Activated B cell treated with CpG ODN at 0.5 μM for 24 hours (primary cell): Measurements from ENCODE around the gene RALGAPA2. TPM values are rescaled to one million over a fixed set of nuclear protein-coding genes. Genes with fewer than 3 reads are reported as not detected.

ENCODE experiments used
- ATAC-seq: fragments of 200-7000 bp; cut with Tn5 transposase; one replicate; pipeline ENCODE4 v1.10.0; 2021; ENCODE audit warnings: low read depth, mild to moderate bottlenecking, moderate library complexity
- CTCF ChIA-PET: fragments of 350-600 bp; sonication (Branson Sonifier 250); formaldehyde crosslinking; loops from one replicate; lab custom pipeline; 2021; ENCODE audit warnings: antibody characterized with exemption; lab: Charles Lee
- POLR2A ChIA-PET: fragments of 350-600 bp; sonication (Branson Sonifier 250); formaldehyde crosslinking; loops from one replicate; lab custom pipeline; 2021; ENCODE audit warnings: antibody characterized with exemption; lab: Charles Lee
- DNase-seq: peaks from one replicate; pipeline ENCODE4 v3.0.0; 2022
- H3K27ac Mint-ChIP-seq: one replicate; pipeline ENCODE4 v1.8.0; 2020; ENCODE audit warnings: mixed read lengths
- H3K27me3 Mint-ChIP-seq: one replicate; pipeline ENCODE4 v1.8.0; 2021; ENCODE audit warnings: mixed read lengths
- H3K36me3 Mint-ChIP-seq: one replicate; pipeline ENCODE4 v1.8.0; 2021; ENCODE audit warnings: low read depth, mixed read lengths
- H3K4me1 Mint-ChIP-seq: one replicate; pipeline ENCODE4 v1.8.0; 2021; ENCODE audit warnings: mixed read lengths
- H3K4me3 Mint-ChIP-seq: one replicate; pipeline ENCODE4 v1.8.0; 2020; ENCODE audit warnings: mild to moderate bottlenecking, mixed read lengths
- H3K9me3 Mint-ChIP-seq: one replicate; pipeline ENCODE4 v1.8.0; 2020; ENCODE audit warnings: mixed read lengths
- intact Hi-C: fragments of 100-400 bp; cut with micrococcal nuclease; formaldehyde crosslinking; loops from one replicate; pipeline ENCODE4 v1.15.1; 2024
- total RNA-seq: library from RNA; stranded (reverse); gene quantifications from 2 replicates; pipeline ENCODE4 v1.2.3, GENCODE V29; 2022
- TF ChIP-seq, protein P1 (sequence below): fragments of 200-600 bp; IDR thresholded peaks from one replicate; pipeline ENCODE4 v1.8.0; 2022; ENCODE audit warnings: antibody characterized with exemption, mild to moderate bottlenecking

RALGAPA2 gene
- total RNA-seq, 1 donor from 2014 or later = 19.2 TPM

DNA sequence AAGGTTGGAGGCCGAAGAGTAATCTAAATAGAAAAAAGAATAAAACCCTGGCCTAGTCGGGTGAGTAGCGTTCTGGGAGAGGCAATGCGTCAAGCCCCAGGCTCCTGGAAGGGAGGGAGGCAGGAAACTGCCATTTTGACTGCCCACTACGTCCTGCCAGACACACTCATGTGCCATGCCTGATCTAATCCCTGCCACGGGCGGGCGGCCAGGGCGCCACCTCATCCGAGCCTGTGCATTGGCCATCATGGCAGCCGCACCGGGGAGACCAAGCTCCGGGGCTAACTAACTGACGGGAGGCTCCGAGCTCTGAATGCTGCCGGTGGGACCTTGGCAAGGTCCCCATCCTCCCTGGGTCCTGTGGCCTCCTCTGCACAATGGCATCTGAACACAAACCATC is 275.8 kb downstream of the RALGAPA2 start:
- intact Hi-C loops = loop anchor here (5.0 kb wide), 1 partner anchor 131 kb away; no protein-coding TSS in a partner anchor

DNA sequence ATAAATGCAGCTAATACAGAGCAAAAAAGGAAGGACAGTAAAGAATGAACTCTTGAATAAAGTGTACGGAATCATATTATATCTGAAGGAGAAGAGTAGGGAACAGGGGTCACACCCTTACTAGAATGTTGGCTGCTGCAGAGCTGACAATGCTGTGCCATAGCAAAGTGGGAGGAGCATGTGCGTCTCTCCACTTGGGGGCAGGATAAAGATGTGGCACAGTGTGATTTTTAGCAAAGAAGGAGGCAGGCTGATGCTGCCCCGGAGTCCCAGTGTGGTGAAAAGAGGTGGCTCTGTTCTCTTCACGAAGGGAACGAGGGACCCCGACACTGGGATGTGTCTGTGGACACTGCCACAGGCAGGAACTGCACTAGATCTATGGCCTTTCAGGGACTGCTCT is 277.0 kb downstream of the RALGAPA2 start:
- Mint-ChIP-seq H3K27me3 (no peaks in the 10 kb centered on the region), H3K4me3 (no peak overlapping the region), H3K36me3 (peaks cover 9% of the 10 kb centered on the region), H3K4me1 (no peaks in the 10 kb centered on the region), H3K9me3 (no peaks in the 10 kb centered on the region), H3K27ac (no peak overlapping the region)
- ATAC-seq (no peak), DNase-seq (no peak)
- ChIA-PET POLR2A (no interaction called here), CTCF (no interaction called here)
- TF ChIP-seq, protein P1, sequence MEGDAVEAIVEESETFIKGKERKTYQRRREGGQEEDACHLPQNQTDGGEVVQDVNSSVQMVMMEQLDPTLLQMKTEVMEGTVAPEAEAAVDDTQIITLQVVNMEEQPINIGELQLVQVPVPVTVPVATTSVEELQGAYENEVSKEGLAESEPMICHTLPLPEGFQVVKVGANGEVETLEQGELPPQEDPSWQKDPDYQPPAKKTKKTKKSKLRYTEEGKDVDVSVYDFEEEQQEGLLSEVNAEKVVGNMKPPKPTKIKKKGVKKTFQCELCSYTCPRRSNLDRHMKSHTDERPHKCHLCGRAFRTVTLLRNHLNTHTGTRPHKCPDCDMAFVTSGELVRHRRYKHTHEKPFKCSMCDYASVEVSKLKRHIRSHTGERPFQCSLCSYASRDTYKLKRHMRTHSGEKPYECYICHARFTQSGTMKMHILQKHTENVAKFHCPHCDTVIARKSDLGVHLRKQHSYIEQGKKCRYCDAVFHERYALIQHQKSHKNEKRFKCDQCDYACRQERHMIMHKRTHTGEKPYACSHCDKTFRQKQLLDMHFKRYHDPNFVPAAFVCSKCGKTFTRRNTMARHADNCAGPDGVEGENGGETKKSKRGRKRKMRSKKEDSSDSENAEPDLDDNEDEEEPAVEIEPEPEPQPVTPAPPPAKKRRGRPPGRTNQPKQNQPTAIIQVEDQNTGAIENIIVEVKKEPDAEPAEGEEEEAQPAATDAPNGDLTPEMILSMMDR = no peak
- intact Hi-C loops = loop anchor here (5.0 kb wide), 1 partner anchor 132 kb away; no protein-coding TSS in a partner anchor

More for the DNA sequence above, 275.8 kb downstream of the RALGAPA2 start:
- TF ChIP-seq, protein P1 = no peak
- H3K27me3 Mint-ChIP-seq = no peaks in the 10 kb centered on the region
- POLR2A ChIA-PET = no interaction called here
- DNase-seq (no peak), ATAC-seq (no peak)
- no peak overlapping the region for H3K27ac Mint-ChIP-seq
- no peaks in the 10 kb centered on the region for H3K4me1 Mint-ChIP-seq
- H3K9me3 Mint-ChIP-seq = no peaks in the 10 kb centered on the region
- no peak overlapping the region for H3K4me3 Mint-ChIP-seq
- H3K36me3 Mint-ChIP-seq = peaks cover 9% of the 10 kb centered on the region
- CTCF ChIA-PET = no interaction called here

DNA sequence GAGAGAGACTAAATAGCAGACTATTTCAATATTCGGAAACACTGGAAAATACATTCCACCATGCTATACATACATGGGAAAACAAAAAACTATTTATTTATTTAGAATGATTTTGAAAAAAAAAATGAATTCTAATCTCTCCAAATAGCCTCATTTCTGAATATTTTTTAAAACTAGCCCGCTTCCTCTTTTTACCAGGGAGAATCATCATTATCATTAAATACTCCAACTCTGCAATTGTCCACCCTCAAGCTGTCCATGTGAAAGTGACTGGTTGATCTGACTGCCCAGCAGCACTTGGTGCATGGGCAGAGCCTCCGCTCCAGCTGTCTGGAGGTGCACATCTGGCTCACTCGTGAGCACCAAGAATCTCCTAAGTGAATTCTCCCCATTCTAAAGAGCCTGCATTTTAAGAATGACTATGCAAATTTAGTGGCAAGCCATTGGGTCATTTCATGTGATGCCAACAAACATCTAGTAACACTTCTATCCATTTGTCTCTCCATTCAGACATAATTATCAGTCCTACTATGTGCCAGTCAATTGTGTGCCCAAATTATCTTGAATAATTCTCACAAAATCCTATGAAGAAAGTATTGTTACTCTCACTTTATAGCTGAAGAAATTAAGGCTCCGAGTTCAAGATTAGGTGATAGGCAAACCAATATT is 279.7 kb downstream of the RALGAPA2 start:
- Mint-ChIP-seq H3K27me3 (no peaks in the 10 kb centered on the region), H3K4me1 (no peaks in the 10 kb centered on the region), H3K27ac (no peak overlapping the region), H3K4me3 (no peak overlapping the region), H3K9me3 (no peaks in the 10 kb centered on the region), H3K36me3 (peaks cover 9% of the 10 kb centered on the region)
- ChIA-PET POLR2A (no interaction called here), CTCF (no interaction called here)
- TF ChIP-seq, protein P1 = no peak
- no peak for ATAC-seq
- no peak for DNase-seq
- intact Hi-C loops = no loop called here

DNA sequence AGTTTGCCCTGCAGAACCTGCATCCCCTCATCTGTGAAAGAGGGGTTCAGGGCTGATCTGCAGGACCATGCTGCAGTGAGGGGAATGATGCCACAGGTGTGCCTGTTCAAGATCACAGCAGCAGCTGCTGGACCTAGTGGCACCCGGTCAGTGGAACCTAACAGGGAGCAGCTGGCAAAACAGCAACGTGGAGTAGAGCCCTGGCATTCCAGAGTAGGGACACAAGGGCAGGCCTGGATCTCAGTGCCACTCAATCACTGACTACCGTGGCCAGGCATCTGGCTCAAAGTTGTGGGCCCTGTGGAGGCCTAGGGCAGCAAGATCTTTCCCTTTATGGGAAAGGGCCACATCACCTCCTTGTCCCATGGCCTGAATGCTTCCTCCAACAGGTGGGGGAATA is 282.4 kb downstream of the RALGAPA2 start:
- no peaks in the 10 kb centered on the region for H3K4me1 Mint-ChIP-seq
- ATAC-seq (no peak), DNase-seq (no peak)
- no peak overlapping the region for H3K4me3 Mint-ChIP-seq
- intact Hi-C loops = no loop called here
- ChIA-PET CTCF (no interaction called here), POLR2A (no interaction called here)
- H3K9me3 Mint-ChIP-seq = no peaks in the 10 kb centered on the region
- TF ChIP-seq, protein P1 = no peak
- no peak overlapping the region for H3K27ac Mint-ChIP-seq
- peaks cover under 1% of the 10 kb centered on the region for H3K36me3 Mint-ChIP-seq
- H3K27me3 Mint-ChIP-seq = no peaks in the 10 kb centered on the region

DNA sequence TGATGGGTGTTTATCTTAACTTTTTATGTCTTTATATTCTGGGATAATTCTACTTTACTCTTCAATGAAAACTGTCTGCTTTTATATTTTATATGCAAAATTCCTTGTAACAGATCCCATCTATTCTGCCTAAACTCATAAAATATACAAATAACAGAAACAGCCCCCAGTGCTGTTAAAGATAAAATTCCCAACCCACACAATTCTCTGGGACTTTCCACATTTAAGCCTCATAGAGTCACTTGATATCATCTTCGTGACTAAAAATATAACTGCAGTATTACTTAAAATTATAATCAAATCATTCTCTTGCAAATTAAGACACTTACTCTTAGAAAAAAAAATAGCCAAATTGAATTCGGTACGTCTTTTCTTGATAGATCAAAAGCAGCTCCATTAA is 284.4 kb downstream of the RALGAPA2 start:
- TF ChIP-seq, protein P1 = no peak
- ATAC-seq = no peak
- Mint-ChIP-seq H3K4me3 (no peak overlapping the region), H3K9me3 (no peaks in the 10 kb centered on the region), H3K36me3 (peaks cover 2% of the 10 kb centered on the region), H3K27me3 (no peaks in the 10 kb centered on the region), H3K4me1 (no peaks in the 10 kb centered on the region), H3K27ac (no peak overlapping the region)
- DNase-seq = no peak
- CTCF ChIA-PET = no interaction called here
- intact Hi-C loops = no loop called here
- POLR2A ChIA-PET = no interaction called here
